ENCODE data around the gene CHRNG. TPM values are rescaled to one million over a fixed set of nuclear protein-coding genes. Genes with fewer than 3 reads are reported as not detected.

The CHRNG gene
- total and polyA plus RNA-seq, 2 donors (not counting 3 experiments of a cell fraction or from before 2014, with no cell fraction given): not detected

- CTCF ChIA-PET: no interaction called here
- intact Hi-C loops (cut with micrococcal nuclease): no loop called here
- dilution Hi-C loops (cut with MboI; ENCODE audit: extremely low pct_ligation_motif_present, low sequenced_read_pairs): no loop called here
- POLR2A ChIA-PET: no interaction called here
- Histone ChIP-seq H3K79me2 (ENCODE audit: control insufficient read depth, insufficient read depth, low read length) (no peaks in the 10 kb centered on the region), H3K4me3 (replicated peaks in 1 of 3; ENCODE audit: insufficient read depth in 1 of 3, low read depth in 1 of 3, low read length in 3 of 3) (no peak overlapping the region), H3K9ac (replicated peaks; ENCODE audit: extremely low read depth, insufficient read depth, low read length) (no peak overlapping the region), H3K36me3 (ENCODE audit: control insufficient read depth in 2 of 2, extremely low read depth in 1 of 2, insufficient read depth in 2 of 2, low read length in 2 of 2) (no peaks in the 10 kb centered on the region), H3K4me2 (ENCODE audit: insufficient read depth, low read length) (no peak overlapping the region), H3K9me1 (replicated peaks; ENCODE audit: control insufficient read depth, extremely low read depth, insufficient read depth, low read length) (no peaks in the 10 kb centered on the region), H3K27me3 (ENCODE audit: control insufficient read depth in 2 of 2, insufficient read depth in 2 of 2, low read length in 2 of 2) (peaks cover 0 to 2% of the 10 kb centered on the region in 2 experiments), H3K4me1 (ENCODE audit: control insufficient read depth, extremely low read depth, insufficient read depth, low read length) (no peaks in the 10 kb centered on the region), H3K27ac (ENCODE audit: insufficient read depth, low read depth, low read length) (no peak overlapping the region), H2AFZ (ENCODE audit: low read depth, low read length) (no peak overlapping the region), H4K20me1 (replicated peaks; ENCODE audit: control insufficient read depth, extremely low read depth, insufficient read depth, low read length) (no peaks in the 10 kb centered on the region), H3K9me3 (replicated peaks; ENCODE audit: control insufficient read depth, insufficient read depth, low read length) (no peaks in the 10 kb centered on the region)
- no TSS peak for BruUV-seq (replicated peaks)
- no peak for DNase-seq (ENCODE audit: low read depth, low spot score)
- FAIRE-seq: no peak
- TF ChIP-seq MAX (IDR thresholded peaks at IDR 0.05; ENCODE audit: insufficient read depth, insufficient read length) (no peak), POLR2A (IDR thresholded peaks at IDR 0.05; ENCODE audit: low read depth, low read length) (no peak), CTCF (IDR thresholded peaks at IDR 0.05; ENCODE audit: extremely low read depth in 1 of 2, insufficient read depth in 1 of 2, low read depth in 1 of 2, low read length in 2 of 2) (no peak), POLR2AphosphoS5 (IDR thresholded peaks at IDR 0.05; ENCODE audit: insufficient read depth, low read depth, low read length) (no peak), FOS (IDR thresholded peaks at IDR 0.05; ENCODE audit: borderline replicate concordance, insufficient read depth, low read length) (no peak)
These were observed 45.0 kb upstream of the CHRNG start for GRCh38 chr2:232494542-232494941.

- no peak overlapping the region for H3K4me3 ChIP-seq (replicated peaks in 1 of 3; ENCODE audit: insufficient read depth in 1 of 3, low read depth in 1 of 3, low read length in 3 of 3)
- no peak overlapping the region for H3K4me2 ChIP-seq (ENCODE audit: insufficient read depth, low read length)
- H3K27me3 ChIP-seq (ENCODE audit: control insufficient read depth in 2 of 2, insufficient read depth in 2 of 2, low read length in 2 of 2): peaks cover 0 to 2% of the 10 kb centered on the region in 2 experiments
- no peak overlapping the region for H3K27ac ChIP-seq (ENCODE audit: insufficient read depth, low read depth, low read length)
- intact Hi-C loops (cut with micrococcal nuclease): no loop called here
- ChIA-PET POLR2A (no interaction called here), CTCF (interaction anchor here (0.6 kb wide), 1 partner anchor 33 kb away, joined by 3 read pairs; no protein-coding TSS in a partner anchor)
- H3K9me3 ChIP-seq (replicated peaks; ENCODE audit: control insufficient read depth, insufficient read depth, low read length): no peaks in the 10 kb centered on the region
- no peaks in the 10 kb centered on the region for H3K79me2 ChIP-seq (ENCODE audit: control insufficient read depth, insufficient read depth, low read length)
- no peak overlapping the region for H3K9ac ChIP-seq (replicated peaks; ENCODE audit: extremely low read depth, insufficient read depth, low read length)
- dilution Hi-C loops (cut with MboI; ENCODE audit: extremely low pct_ligation_motif_present, low sequenced_read_pairs): no loop called here
- FAIRE-seq (no peak), DNase-seq (ENCODE audit: low read depth, low spot score) (no peak)
- no peak overlapping the region for H2AFZ ChIP-seq (ENCODE audit: low read depth, low read length)
- TF ChIP-seq JUN (IDR thresholded peaks at IDR 0.05; ENCODE audit: borderline replicate concordance, insufficient read depth, insufficient read length, low read depth): no peak
- no peak for TF ChIP-seq MYC (IDR thresholded peaks at IDR 0.05; ENCODE audit: low read depth, low read length)
- TF ChIP-seq FOS (IDR thresholded peaks at IDR 0.05; ENCODE audit: borderline replicate concordance, insufficient read depth, low read length): no peak
- no peak for TF ChIP-seq EZH2 (IDR thresholded peaks at IDR 0.05; ENCODE audit: borderline replicate concordance, low read depth, low read length, severe bottlenecking)
- TF ChIP-seq CTCF (IDR thresholded peaks at IDR 0.05; ENCODE audit: extremely low read depth in 1 of 2, insufficient read depth in 1 of 2, low read depth in 1 of 2, low read length in 2 of 2): no peak
- no peak for TF ChIP-seq POLR2AphosphoS5 (IDR thresholded peaks at IDR 0.05; ENCODE audit: insufficient read depth, low read depth, low read length)
- TF ChIP-seq MAX (IDR thresholded peaks at IDR 0.05; ENCODE audit: insufficient read depth, insufficient read length): no peak
- no peak for TF ChIP-seq POLR2A (IDR thresholded peaks at IDR 0.05; ENCODE audit: low read depth, low read length)
- no peak for TF ChIP-seq GATA2 (IDR thresholded peaks at IDR 0.05; ENCODE audit: insufficient read depth, insufficient read length, low read depth, low read length)
- H4K20me1 ChIP-seq (replicated peaks; ENCODE audit: control insufficient read depth, extremely low read depth, insufficient read depth, low read length): no peaks in the 10 kb centered on the region
- no peaks in the 10 kb centered on the region for H3K4me1 ChIP-seq (ENCODE audit: control insufficient read depth, extremely low read depth, insufficient read depth, low read length)
- H3K9me1 ChIP-seq (replicated peaks; ENCODE audit: control insufficient read depth, extremely low read depth, insufficient read depth, low read length): no peaks in the 10 kb centered on the region
- no peaks in the 10 kb centered on the region for H3K36me3 ChIP-seq (ENCODE audit: control insufficient read depth in 2 of 2, extremely low read depth in 1 of 2, insufficient read depth in 2 of 2, low read length in 2 of 2)
- BruUV-seq (replicated peaks): no TSS peak
These were observed 44.2 kb upstream of the CHRNG start for GRCh38 chr2:232495292-232495691.

Measured in endothelial cell of umbilical vein (primary cell).